ENCODE measurements around the gene GRID2.

The GRID2 gene

GRCh38 chr4:93018243-93018642, 714.5 kb downstream of the GRID2 start:
- H2BK12ac ChIP-seq (ENCODE audit: low read length) = no peak overlapping the region
- no peak overlapping the region for H4K91ac ChIP-seq (ENCODE audit: low read depth, low read length, poor library complexity)
- H2AK5ac ChIP-seq (ENCODE audit: low read depth, low read length) = no peak overlapping the region
- no peak overlapping the region for H2BK15ac ChIP-seq (ENCODE audit: low read length)
- H3K18ac ChIP-seq (ENCODE audit: low read length) = no peak overlapping the region
- H3K4me3 ChIP-seq (ENCODE audit: low read length in 2 of 2) = no peak overlapping the region
- H3K9me3 ChIP-seq (replicated peaks in 1 of 2; ENCODE audit: control insufficient read depth in 2 of 2, insufficient read depth in 1 of 2, low read depth in 1 of 2, low read length in 2 of 2) = no peaks in the 10 kb centered on the region
- H2BK120ac ChIP-seq (ENCODE audit: low read depth, low read length) = no peak overlapping the region
- H3K27me3 ChIP-seq (ENCODE audit: control insufficient read depth in 3 of 3, insufficient read depth in 3 of 3, low read depth in 1 of 3, low read length in 3 of 3) = no peaks in the 10 kb centered on the region
- H4K8ac ChIP-seq (ENCODE audit: low read depth, low read length) = no peak overlapping the region
- H3K36me3 ChIP-seq (replicated peaks in 1 of 2; ENCODE audit: control insufficient read depth in 2 of 2, insufficient read depth in 2 of 2, low read length in 2 of 2) = no peaks in the 10 kb centered on the region
- no peak overlapping the region for H3K14ac ChIP-seq (ENCODE audit: low read length)
- no peak overlapping the region for H3K9ac ChIP-seq (ENCODE audit: low read depth, low read length, poor library complexity)
- H3K4me2 ChIP-seq (ENCODE audit: insufficient read depth, low read length, poor library complexity, severe bottlenecking) = no peak overlapping the region
- H2BK5ac ChIP-seq (ENCODE audit: low read length) = no peak overlapping the region
- DNase-seq (ENCODE audit: low spot score) = no peak
- H3K23ac ChIP-seq (ENCODE audit: low read depth, low read length, poor library complexity) = no peak overlapping the region
- H3K4me1 ChIP-seq (ENCODE audit: control insufficient read depth in 2 of 2, insufficient read depth in 1 of 2, low read depth in 1 of 2, low read length in 2 of 2) = no peaks in the 10 kb centered on the region
- H2AFZ ChIP-seq (ENCODE audit: low read length) = no peak overlapping the region
- no peak overlapping the region for H3K27ac ChIP-seq (replicated peaks; ENCODE audit: low read length)
- no CpG with 5 or more reads among the region's 2 CpGs for WGBS, 2 donors (ENCODE audit: extremely low coverage in 2 of 2, insufficient read length in 2 of 2, insufficient replicate concordance in 1 of 2)
- no peak overlapping the region for H3K4ac ChIP-seq (ENCODE audit: low read length)
- H3K79me1 ChIP-seq (ENCODE audit: low read depth, low read length) = no peaks in the 10 kb centered on the region

GRCh38 chr4:93018806-93019205, 715.0 kb downstream of the GRID2 start:
- Histone ChIP-seq H3K18ac (ENCODE audit: low read length) (no peak overlapping the region), H4K8ac (ENCODE audit: low read depth, low read length) (no peak overlapping the region), H3K4ac (ENCODE audit: low read length) (no peak overlapping the region)

GRCh38 chr4:93029769-93030168, 726.0 kb downstream of the GRID2 start:
- Histone ChIP-seq H4K91ac (ENCODE audit: low read depth, low read length, poor library complexity) (no peak overlapping the region), H3K18ac (ENCODE audit: low read length) (no peak overlapping the region), H2AFZ (ENCODE audit: low read length) (no peak overlapping the region), H3K4me1 (ENCODE audit: control insufficient read depth in 2 of 2, insufficient read depth in 1 of 2, low read depth in 1 of 2, low read length in 2 of 2) (no peaks in the 10 kb centered on the region), H2AK5ac (ENCODE audit: low read depth, low read length) (no peak overlapping the region), H3K79me1 (ENCODE audit: low read depth, low read length) (no peaks in the 10 kb centered on the region), H2BK120ac (ENCODE audit: low read depth, low read length) (no peak overlapping the region), H2BK15ac (ENCODE audit: low read length) (no peak overlapping the region), H2BK5ac (ENCODE audit: low read length) (no peak overlapping the region), H3K27me3 (ENCODE audit: control insufficient read depth in 3 of 3, insufficient read depth in 3 of 3, low read depth in 1 of 3, low read length in 3 of 3) (no peaks in the 10 kb centered on the region), H3K23ac (ENCODE audit: low read depth, low read length, poor library complexity) (no peak overlapping the region), H3K27ac (replicated peaks; ENCODE audit: low read length) (no peak overlapping the region), H3K9me3 (replicated peaks in 1 of 2; ENCODE audit: control insufficient read depth in 2 of 2, insufficient read depth in 1 of 2, low read depth in 1 of 2, low read length in 2 of 2) (no peaks in the 10 kb centered on the region), H3K9ac (ENCODE audit: low read depth, low read length, poor library complexity) (no peak overlapping the region), H3K14ac (ENCODE audit: low read length) (no peak overlapping the region), H3K4me3 (ENCODE audit: low read length in 2 of 2) (no peak overlapping the region), H4K8ac (ENCODE audit: low read depth, low read length) (no peak overlapping the region), H3K4ac (ENCODE audit: low read length) (no peak overlapping the region), H2BK12ac (ENCODE audit: low read length) (no peak overlapping the region), H3K4me2 (ENCODE audit: insufficient read depth, low read length, poor library complexity, severe bottlenecking) (no peak overlapping the region), H3K36me3 (replicated peaks in 1 of 2; ENCODE audit: control insufficient read depth in 2 of 2, insufficient read depth in 2 of 2, low read length in 2 of 2) (no peaks in the 10 kb centered on the region)
- DNase-seq (ENCODE audit: low spot score) = no peak
- WGBS, 2 donors (ENCODE audit: extremely low coverage in 2 of 2, insufficient read length in 2 of 2, insufficient replicate concordance in 1 of 2) = no CpG with 5 or more reads among the region's 1 CpG

More at GRCh38 chr4:93018806-93019205, 715.0 kb downstream of the GRID2 start:
- DNase-seq (ENCODE audit: low spot score) = no peak
- no peak overlapping the region for H2BK120ac ChIP-seq (ENCODE audit: low read depth, low read length)
- no peak overlapping the region for H3K4me3 ChIP-seq (ENCODE audit: low read length in 2 of 2)
- no peak overlapping the region for H3K4me2 ChIP-seq (ENCODE audit: insufficient read depth, low read length, poor library complexity, severe bottlenecking)
- no peaks in the 10 kb centered on the region for H3K4me1 ChIP-seq (ENCODE audit: control insufficient read depth in 2 of 2, insufficient read depth in 1 of 2, low read depth in 1 of 2, low read length in 2 of 2)
- no peak overlapping the region for H3K9ac ChIP-seq (ENCODE audit: low read depth, low read length, poor library complexity)
- no peak overlapping the region for H2BK5ac ChIP-seq (ENCODE audit: low read length)
- H2AFZ ChIP-seq (ENCODE audit: low read length) = no peak overlapping the region
- no peaks in the 10 kb centered on the region for H3K36me3 ChIP-seq (replicated peaks in 1 of 2; ENCODE audit: control insufficient read depth in 2 of 2, insufficient read depth in 2 of 2, low read length in 2 of 2)
- H2AK5ac ChIP-seq (ENCODE audit: low read depth, low read length) = no peak overlapping the region
- no peaks in the 10 kb centered on the region for H3K9me3 ChIP-seq (replicated peaks in 1 of 2; ENCODE audit: control insufficient read depth in 2 of 2, insufficient read depth in 1 of 2, low read depth in 1 of 2, low read length in 2 of 2)
- no peak overlapping the region for H4K91ac ChIP-seq (ENCODE audit: low read depth, low read length, poor library complexity)
- H3K79me1 ChIP-seq (ENCODE audit: low read depth, low read length) = no peaks in the 10 kb centered on the region
- H3K14ac ChIP-seq (ENCODE audit: low read length) = no peak overlapping the region
- H2BK15ac ChIP-seq (ENCODE audit: low read length) = no peak overlapping the region
- H2BK12ac ChIP-seq (ENCODE audit: low read length) = no peak overlapping the region
- no peak overlapping the region for H3K23ac ChIP-seq (ENCODE audit: low read depth, low read length, poor library complexity)
- no peaks in the 10 kb centered on the region for H3K27me3 ChIP-seq (ENCODE audit: control insufficient read depth in 3 of 3, insufficient read depth in 3 of 3, low read depth in 1 of 3, low read length in 3 of 3)
- H3K27ac ChIP-seq (replicated peaks; ENCODE audit: low read length) = no peak overlapping the region

GRCh38 chr4:93030670-93031069, 726.9 kb downstream of the GRID2 start:
- no peak for DNase-seq (ENCODE audit: low spot score)
- no peak overlapping the region for H2BK12ac ChIP-seq (ENCODE audit: low read length)
- H3K79me1 ChIP-seq (ENCODE audit: low read depth, low read length) = no peaks in the 10 kb centered on the region
- H3K36me3 ChIP-seq (replicated peaks in 1 of 2; ENCODE audit: control insufficient read depth in 2 of 2, insufficient read depth in 2 of 2, low read length in 2 of 2) = no peaks in the 10 kb centered on the region
- no peaks in the 10 kb centered on the region for H3K27me3 ChIP-seq (ENCODE audit: control insufficient read depth in 3 of 3, insufficient read depth in 3 of 3, low read depth in 1 of 3, low read length in 3 of 3)
- H3K4me1 ChIP-seq (ENCODE audit: control insufficient read depth in 2 of 2, insufficient read depth in 1 of 2, low read depth in 1 of 2, low read length in 2 of 2) = no peaks in the 10 kb centered on the region
- H2AFZ ChIP-seq (ENCODE audit: low read length) = no peak overlapping the region
- H3K23ac ChIP-seq (ENCODE audit: low read depth, low read length, poor library complexity) = no peak overlapping the region
- H2BK15ac ChIP-seq (ENCODE audit: low read length) = no peak overlapping the region
- WGBS, 2 donors (ENCODE audit: extremely low coverage in 2 of 2, insufficient read length in 2 of 2, insufficient replicate concordance in 1 of 2) = no CpG with 5 or more reads among the region's 3 CpGs
- no peak overlapping the region for H3K4me3 ChIP-seq (ENCODE audit: low read length in 2 of 2)
- no peak overlapping the region for H3K27ac ChIP-seq (replicated peaks; ENCODE audit: low read length)
- H3K4me2 ChIP-seq (ENCODE audit: insufficient read depth, low read length, poor library complexity, severe bottlenecking) = no peak overlapping the region
- no peak overlapping the region for H2BK120ac ChIP-seq (ENCODE audit: low read depth, low read length)
- no peaks in the 10 kb centered on the region for H3K9me3 ChIP-seq (replicated peaks in 1 of 2; ENCODE audit: control insufficient read depth in 2 of 2, insufficient read depth in 1 of 2, low read depth in 1 of 2, low read length in 2 of 2)
- H4K8ac ChIP-seq (ENCODE audit: low read depth, low read length) = no peak overlapping the region
- no peak overlapping the region for H3K9ac ChIP-seq (ENCODE audit: low read depth, low read length, poor library complexity)
- no peak overlapping the region for H2AK5ac ChIP-seq (ENCODE audit: low read depth, low read length)
- H4K91ac ChIP-seq (ENCODE audit: low read depth, low read length, poor library complexity) = no peak overlapping the region
- no peak overlapping the region for H3K14ac ChIP-seq (ENCODE audit: low read length)
- no peak overlapping the region for H3K18ac ChIP-seq (ENCODE audit: low read length)
- H2BK5ac ChIP-seq (ENCODE audit: low read length) = no peak overlapping the region
- H3K4ac ChIP-seq (ENCODE audit: low read length) = no peak overlapping the region

Measured in neuronal stem cell (in vitro differentiated cells).